Heart left ventricle (tissue), 16 donors: ENCODE results near the gene HCN2. TPM values are rescaled to one million over a fixed set of nuclear protein-coding genes. Genes with fewer than 3 reads are reported as not detected.
A peak's percentile ranks its signal among the peaks of the same experiment; 100 is the strongest.

Experiments
- ATAC-seq, 4 donors: fragments of 200-7000 bp; cut with Tn5 transposase; one replicate each; pipeline ENCODE4 v1.9.1; 2020 to 2022; ENCODE audit warnings: moderate library complexity in 4 of 4, mild to moderate bottlenecking in 3 of 4, moderate number of reproducible peaks in 1 of 4
- DNase-seq, 5 donors: peaks; one replicate each; pipeline ENCODE4 v3.0.0-alpha.2; 2020
- H3K27ac ChIP-seq, 12 donors: fragments of 200-600 bp; sonication (generic) in 4 of 12; one replicate each; pipeline versions ENCODE4 v1.5.0 to v1.8.0; 2016 to 2022; ENCODE audit warnings: mild to moderate bottlenecking in 2 of 12
- H3K27me3 ChIP-seq, 9 donors: fragments of 200-600 bp; sonication (generic) in 2 of 9; one replicate each; pipeline versions ENCODE4 v1.5.1 to v1.8.0; 2016 to 2022; ENCODE audit warnings: mild to moderate bottlenecking in 3 of 9
- H3K36me3 ChIP-seq, 9 donors: fragments of 200-600 bp; sonication (generic) in 2 of 9; one replicate each; pipeline versions ENCODE4 v1.5.0 to v1.8.0; 2018 to 2022; ENCODE audit warnings: mild to moderate bottlenecking in 2 of 9
- H3K4me1 ChIP-seq, 12 donors: fragments of 200-600 bp; sonication (generic) in 4 of 12; one replicate each; pipeline versions ENCODE4 v1.5.0 to v1.8.0; 2016 to 2022; ENCODE audit warnings: mild to moderate bottlenecking in 3 of 12
- H3K4me3 ChIP-seq, 12 donors: fragments of 200-600 bp; sonication (generic) in 4 of 12; one replicate each; pipeline versions ENCODE4 v1.5.0 to v1.8.0; 2017 to 2022; ENCODE audit warnings: mild to moderate bottlenecking in 9 of 12, moderate library complexity in 4 of 12
- H3K9me3 ChIP-seq, 12 donors: fragments of 200-600 bp; sonication (generic) in 4 of 12; one replicate each; pipeline versions ENCODE4 v1.5.0 to v1.8.0; 2016 to 2022; ENCODE audit warnings: mild to moderate bottlenecking in 1 of 12
- CTCF ChIP-seq, 12 donors: fragments of 200-600 bp; sonication (generic) in 4 of 12; IDR thresholded peaks; one replicate each; pipeline versions ENCODE4 v1.5.0 to v1.8.0; 2018 to 2022; ENCODE audit warnings: antibody characterized with exemption in 12 of 12, mild to moderate bottlenecking in 5 of 12
- POLR2A ChIP-seq, 2 donors: fragments of 450-650 bp; IDR thresholded peaks; one replicate each; pipeline ENCODE4 v1.6.1; 2017; ENCODE audit warnings: antibody characterized with exemption in 2 of 2, mild to moderate bottlenecking in 2 of 2, moderate library complexity in 2 of 2
- WGBS, 4 donors: extraction: QIAGEN DNeasy Blood & Tissue Kit in 2 of 4; methylation state at CpG; one replicate each; pipeline versions ENCODE4 v1.1.5 to v1.1.7; 2013 to 2018; 5-methylcytosine and 5-hydroxymethylcytosine counted together
- intact Hi-C, 10 donors: fragments of 100-400 bp; cut with DNase I; formaldehyde crosslinking; loops; one replicate each; pipeline versions ENCODE4 v1.11.1 to v1.14.2; 2022
- polyA plus RNA-seq, 2 donors: library from polyadenylated mRNA; stranded (reverse); fragments of 200-250 nt; gene quantifications; one replicate each; pipeline ENCODE4 v1.2.3, GENCODE V29; 2013
- total RNA-seq, 9 donors: library from RNA; depleted of rRNA in 2 of 9; stranded (reverse); fragments of >200 nt in 2 of 9; fragmentation: NEBNext Ultra II Directional in 3 of 9; extraction: Animal tissue kit (Norgen Biotek cat#: 25700) in 3 of 9; gene quantifications; one replicate each; pipeline versions ENCODE4 v1.1.0 to v1.2.4, GENCODE V29; 2016 to 2023
- donor health status: ischemic (EF 13 %, LVEDD 7.1; RV severe dilation, severe dysfunction).
- donor health status: healthy with polysubstance abuse.
- donor health status: DM: no; HTN: yes; CAD: no.
- donor health status: DM: no; HTN: no; CAD: no.
- donor health status: ischemic (EF 25% LVEDD 6.9; RV normal size, moderate dysfunction).
- donor health status: ischemic (EF 25% LVEDD 5.7; RV mildly dilated, moderate dysfunction).
- donor health status: healthy.
- donor health status: DM: yes; HTN: yes; CAD: no.
- donor health status: ischemic (EF 35%, LVEDD 5.7; RV mildly dilated, moderate dysfunction).
- donor health status: nonischemic (EF 11% LVEDD 7.7; RV severe dilation, severe dysfunction).
- donor health status: DM: yes; HTN: yes; CAD: no.
- donor health status: PGD.
- donor health status: ischemic (EF 29% LVEDD 5.4; RV normal size, mild dysfunction).
- donor health status: nonischemic (EF 23%, LVEDD 6.1; RV moderate dilation, normal function).

Gene HCN2
- total and polyA plus RNA-seq, 11 donors, result 4.1 to 27.4 (median 15.4) TPM

GRCh38 chr19:664913-665443 lies 75.3 kb downstream of the HCN2 start:
- 4 to 17% (median 8%) methylated on average over 7 to 24 of the region's 24 CpGs for WGBS, 4 donors
- Histone ChIP-seq H3K27ac (peak overlapping the region in 2 of 12 donors; percentile 6 to 35), H3K4me3 (peak overlapping the region in 9 of 12 donors; percentile 17 to 44 (median 28))

More at GRCh38 chr19:664913-665443, 75.3 kb downstream of the HCN2 start:
- ATAC-seq, result peak; percentile 8 to 56 (median 38)
- peaks cover 0 to 6% (median 0%) of the 10 kb centered on the region in 12 donors for H3K9me3 ChIP-seq
- peak; percentile 79 to 90 (median 81) for DNase-seq
- intact Hi-C loops, result loop anchor here in 9 of 10 donors (1.0 to 5.0 kb wide), 7 partner anchors 15 to 247 kb away; partner anchors contain the start of genes PALM (in 1 of the 9) and R3HDM4 (in 1 of the 9)
- TF ChIP-seq POLR2A (IDR thresholded peaks at IDR 0.05) (peak in 1 of 2 donors; percentile 29), CTCF (IDR thresholded peaks at IDR 0.05) (peak; percentile 85 to 98 (median 94))
- no peaks in the 10 kb centered on the region for H3K27me3 ChIP-seq
- H3K36me3 ChIP-seq, result no peaks in the 10 kb centered on the region
- peaks cover 11 to 50% (median 38%) of the 10 kb centered on the region in 12 donors for H3K4me1 ChIP-seq

Other genes starting within 250 kb of the HCN2 start
- gene MIER2, start 245.1 kb upstream of the HCN2 start, total RNA-seq, result 10 to 100 TPM; 15.7 to 30.3 (median 19.5) TPM
- 10 to 100 TPM; 18.7 to 22.2 TPM for gene MIER2, start 245.1 kb upstream of the HCN2 start, polyA plus RNA-seq
- gene C2CD4C, start 180.7 kb upstream of the HCN2 start, total RNA-seq, result 1 to 10 TPM in 5 of 9 donors, under 1 TPM in 4; 0.12 to 2.2 (median 1.1) TPM
- 1 to 10 TPM; 1.3 to 1.4 TPM for gene C2CD4C, start 180.7 kb upstream of the HCN2 start, polyA plus RNA-seq
- gene SHC2, start 128.8 kb upstream of the HCN2 start, total RNA-seq, result 10 to 100 TPM in 7 of 9 donors, 1 to 10 TPM in 2; 9.1 to 35.8 (median 14.6) TPM
- gene SHC2, start 128.8 kb upstream of the HCN2 start, polyA plus RNA-seq, result 10 to 100 TPM in 1 of 2 donors, 1 to 10 TPM in 1; 6.7 to 22.3 TPM
- under 1 TPM in 8 of 9 donors, not detected in 1; 0.23 to 0.56 (median 0.36) TPM for gene MADCAM1, start 93.4 kb upstream of the HCN2 start, total RNA-seq
- under 1 TPM; 0.04 to 0.61 TPM for gene MADCAM1, start 93.4 kb upstream of the HCN2 start, polyA plus RNA-seq
- gene TPGS1, start 82.4 kb upstream of the HCN2 start, total RNA-seq, result 10 to 100 TPM in 8 of 9 donors, 1 to 10 TPM in 1; 5.7 to 39.3 (median 11.3) TPM
- 10 to 100 TPM; 18.3 to 18.6 TPM for gene TPGS1, start 82.4 kb upstream of the HCN2 start, polyA plus RNA-seq
- 100 to 1,000 TPM in 3 of 9 donors, 10 to 100 TPM in 6; 61.9 to 200 (median 84.6) TPM for gene CDC34, start 58.1 kb upstream of the HCN2 start, total RNA-seq
- 100 to 1,000 TPM; 122 to 148 TPM for gene CDC34, start 58.1 kb upstream of the HCN2 start, polyA plus RNA-seq
- 1 to 10 TPM in 2 of 9 donors, under 1 TPM in 2, not detected in 5; 0.40 to 3.0 (median 0.87) TPM for gene GZMM, start 45.8 kb upstream of the HCN2 start, total RNA-seq
- gene GZMM, start 45.8 kb upstream of the HCN2 start, polyA plus RNA-seq, result under 1 TPM; 0.12 to 0.34 TPM
- gene BSG, start 17.3 kb upstream of the HCN2 start, total RNA-seq, result 1,000 to 10,000 TPM; 1,160 to 2,590 (median 1,462) TPM
- 1,000 to 10,000 TPM in 1 of 2 donors, 100 to 1,000 TPM in 1; 727 to 2,989 TPM for gene BSG, start 17.3 kb upstream of the HCN2 start, polyA plus RNA-seq
- gene POLRMT, start 43.7 kb downstream of the HCN2 start, total RNA-seq, result 10 to 100 TPM; 32.0 to 78.0 (median 41.5) TPM
- gene POLRMT, start 43.7 kb downstream of the HCN2 start, polyA plus RNA-seq, result 10 to 100 TPM; 38.8 to 75.2 TPM
- gene FGF22, start 50.0 kb downstream of the HCN2 start, total RNA-seq, result under 1 TPM in 3 of 9 donors, not detected in 6; 0.16 to 0.36 (median 0.20) TPM
- gene FGF22, start 50.0 kb downstream of the HCN2 start, polyA plus RNA-seq, result under 1 TPM; 0.07 to 0.11 TPM
- 100 to 1,000 TPM in 1 of 9 donors, 10 to 100 TPM in 8; 21.6 to 105 (median 29.4) TPM for gene RNF126, start 73.3 kb downstream of the HCN2 start, total RNA-seq
- 10 to 100 TPM; 23.5 to 45.2 TPM for gene RNF126, start 73.3 kb downstream of the HCN2 start, polyA plus RNA-seq
- 100 to 1,000 TPM in 4 of 9 donors, 10 to 100 TPM in 5; 41.7 to 347 (median 99.9) TPM for gene FSTL3, start 86.5 kb downstream of the HCN2 start, total RNA-seq
- gene FSTL3, start 86.5 kb downstream of the HCN2 start, polyA plus RNA-seq, result 100 to 1,000 TPM; 131 to 376 TPM
- not detected for gene PRSS57, start 105.6 kb downstream of the HCN2 start, total RNA-seq
- not detected for gene PRSS57, start 105.6 kb downstream of the HCN2 start, polyA plus RNA-seq
- gene PALM, start 119.1 kb downstream of the HCN2 start, total RNA-seq, result 10 to 100 TPM; 13.5 to 42.3 (median 23.3) TPM
- gene PALM, start 119.1 kb downstream of the HCN2 start, polyA plus RNA-seq, result 10 to 100 TPM; 15.7 to 23.8 TPM
- gene MISP, start 161.2 kb downstream of the HCN2 start, total RNA-seq, result 1 to 10 TPM in 1 of 9 donors, not detected in 8; 1.1 TPM
- under 1 TPM in 1 of 2 donors, not detected in 1; 0.06 TPM for gene MISP, start 161.2 kb downstream of the HCN2 start, polyA plus RNA-seq
- 100 to 1,000 TPM in 1 of 9 donors, 10 to 100 TPM in 8; 47.6 to 144 (median 55.6) TPM for gene PTBP1, start 207.6 kb downstream of the HCN2 start, total RNA-seq
- 10 to 100 TPM; 39.2 to 52.2 TPM for gene PTBP1, start 207.6 kb downstream of the HCN2 start, polyA plus RNA-seq
- under 1 TPM in 3 of 9 donors, not detected in 6; 0.10 to 0.50 (median 0.14) TPM for gene PLPPR3, start 232.1 kb downstream of the HCN2 start, total RNA-seq
- not detected for gene PLPPR3, start 232.1 kb downstream of the HCN2 start, polyA plus RNA-seq
- gene AZU1, start 238.0 kb downstream of the HCN2 start, total RNA-seq, result 1 to 10 TPM in 1 of 9 donors, under 1 TPM in 1, not detected in 7; 0.20 to 3.3 TPM
- under 1 TPM in 1 of 2 donors, not detected in 1; 0.11 TPM for gene AZU1, start 238.0 kb downstream of the HCN2 start, polyA plus RNA-seq